Effector memory CD8-positive, alpha-beta T cell (primary cell): ENCODE measurements around the gene AMIGO1.

Experiments used
- ATAC-seq: fragments of 150-1000 bp; cut with Tn5 transposase; replicated peaks from 2 replicates; pipeline ENCODE4 v1.10.0; 2021; ENCODE audit warnings: mild to moderate bottlenecking, moderate library complexity
- DNase-seq, 3 experiments: peaks; one replicate each; pipeline ENCODE4 v3.0.0; 2021
- H3K27ac Mint-ChIP-seq, 2 donors: one replicate each; pipeline ENCODE4 v1.8.0; 2022; ENCODE audit warnings: mild to moderate bottlenecking in 2 of 2, mixed read lengths in 2 of 2, moderate library complexity in 2 of 2
- H3K27me3 Mint-ChIP-seq, 2 donors: one replicate each; pipeline ENCODE4 v1.8.0; 2022; ENCODE audit warnings: mixed read lengths in 2 of 2
- H3K36me3 Mint-ChIP-seq: one replicate; pipeline ENCODE4 v1.8.0; 2022; ENCODE audit warnings: mild to moderate bottlenecking, moderate library complexity, mixed read lengths; ENCODE audit not compliant: insufficient read depth
- H3K4me1 Mint-ChIP-seq, 2 donors: one replicate each; pipeline ENCODE4 v1.8.0; 2022; ENCODE audit warnings: low read depth in 2 of 2, mixed read lengths in 2 of 2
- H3K4me3 Mint-ChIP-seq, 2 donors: one replicate each; pipeline ENCODE4 v1.8.0; 2022; ENCODE audit warnings: mild to moderate bottlenecking in 2 of 2, mixed read lengths in 2 of 2, moderate library complexity in 2 of 2
- H3K9me3 Mint-ChIP-seq, 2 donors: one replicate each; pipeline ENCODE4 v1.8.0; 2022; ENCODE audit warnings: mixed read lengths in 2 of 2

AMIGO1 gene

DNA sequence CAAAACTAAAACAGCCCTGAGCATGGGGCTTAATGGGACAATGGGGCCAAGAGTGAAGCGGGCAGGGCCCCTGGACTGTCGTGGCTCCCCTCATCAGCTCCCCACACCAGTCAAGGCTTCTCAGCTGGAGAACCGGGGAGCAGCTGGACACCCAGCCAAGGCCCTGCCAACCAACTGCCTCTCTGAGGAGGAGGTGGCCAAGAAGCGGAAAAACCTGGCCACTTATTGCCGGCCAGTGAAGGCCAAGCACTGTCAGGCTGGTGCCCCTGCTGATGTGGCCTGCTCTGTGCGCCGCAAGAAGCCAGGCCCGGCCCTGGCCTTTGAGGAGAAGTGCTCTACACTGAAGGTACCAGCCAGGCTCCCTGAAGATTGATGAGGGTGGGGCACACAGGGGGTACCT is 18.2 kb downstream of the AMIGO1 start:
- Mint-ChIP-seq H3K27me3 (no peaks in the 10 kb centered on the region), H3K27ac (no peak overlapping the region), H3K4me1 (peaks cover 15 to 29% of the 10 kb centered on the region in 2 donors)

DNA sequence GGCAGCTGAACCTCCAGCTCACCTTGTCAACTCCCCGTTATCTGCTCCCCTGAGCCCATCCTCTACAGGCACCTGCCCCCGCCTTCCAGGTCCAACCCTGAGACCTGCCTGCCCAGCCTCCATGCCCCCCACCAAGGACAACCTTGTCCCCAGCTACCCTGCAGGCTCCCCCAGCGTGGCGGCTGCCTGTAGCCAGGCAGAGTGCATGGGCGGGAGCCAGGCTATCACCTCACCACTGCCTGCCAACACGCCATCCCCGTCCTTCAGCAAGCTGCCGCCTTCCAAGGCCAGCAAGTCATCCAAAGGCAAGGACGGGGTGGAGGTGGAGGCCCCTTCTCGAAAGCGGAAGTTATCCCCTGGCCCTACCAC is 18.6 kb downstream of the AMIGO1 start:
- DNase-seq (no peak), ATAC-seq (no peak)
- no peak overlapping the region for H3K4me3 Mint-ChIP-seq
- H3K4me1 Mint-ChIP-seq, result peaks cover 11 to 24% of the 10 kb centered on the region in 2 donors
- H3K27me3 Mint-ChIP-seq, result no peaks in the 10 kb centered on the region
- H3K27ac Mint-ChIP-seq, result no peak overlapping the region
- H3K9me3 Mint-ChIP-seq, result no peaks in the 10 kb centered on the region
- peaks cover 27% of the 10 kb centered on the region for H3K36me3 Mint-ChIP-seq

More for the DNA sequence above, 18.2 kb downstream of the AMIGO1 start:
- no peak for DNase-seq
- no peak for ATAC-seq
- H3K4me3 Mint-ChIP-seq, result no peak overlapping the region
- no peaks in the 10 kb centered on the region for H3K9me3 Mint-ChIP-seq
- H3K36me3 Mint-ChIP-seq, result peaks cover 30% of the 10 kb centered on the region

DNA sequence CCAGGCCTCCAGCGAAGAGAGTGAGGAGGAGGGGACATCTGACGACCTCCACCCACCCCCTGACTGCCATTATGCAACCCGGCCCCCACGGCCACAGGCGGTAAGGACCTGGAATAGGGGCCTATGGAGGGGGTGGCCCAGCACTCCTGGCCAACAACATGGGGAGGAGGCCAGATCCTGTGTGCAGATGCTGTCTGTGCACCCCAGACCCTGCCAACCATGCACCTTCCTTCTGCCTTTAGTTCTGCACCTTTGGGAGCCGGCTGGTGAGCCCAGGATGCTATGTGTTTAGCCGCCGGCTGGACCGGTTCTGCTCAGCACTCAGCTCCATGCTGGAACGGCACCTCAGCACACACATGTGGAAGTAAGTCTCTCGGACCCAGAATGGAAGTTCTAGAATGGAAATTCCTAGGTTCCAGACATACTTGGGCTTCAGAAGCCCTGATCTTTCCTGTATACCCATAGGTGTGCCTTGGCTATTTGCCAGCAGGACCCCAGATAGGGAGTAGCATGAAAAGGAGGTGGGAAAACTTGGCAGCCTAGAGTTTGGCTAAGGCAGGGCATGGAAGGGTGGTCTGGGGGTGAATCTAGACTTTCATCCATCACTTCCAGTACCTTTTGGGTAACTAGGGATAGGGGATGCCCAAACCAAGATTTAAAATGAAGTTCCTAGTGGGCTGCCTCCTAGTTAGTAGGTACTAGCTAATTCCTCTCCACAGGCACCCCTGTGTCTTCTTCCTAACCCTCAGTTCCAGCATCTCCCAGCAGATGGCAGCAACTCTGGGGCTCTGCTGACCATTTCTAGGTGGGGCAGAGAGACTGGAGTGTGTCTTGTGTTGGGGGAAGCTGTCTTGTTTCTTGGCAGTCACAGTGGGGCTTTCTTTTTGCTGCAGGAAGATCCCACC is 19.2 kb downstream of the AMIGO1 start:
- no peaks in the 10 kb centered on the region for H3K27me3 Mint-ChIP-seq
- DNase-seq, result peak; percentile 74 to 80 (median 75)
- peak; percentile 38 for ATAC-seq

DNA sequence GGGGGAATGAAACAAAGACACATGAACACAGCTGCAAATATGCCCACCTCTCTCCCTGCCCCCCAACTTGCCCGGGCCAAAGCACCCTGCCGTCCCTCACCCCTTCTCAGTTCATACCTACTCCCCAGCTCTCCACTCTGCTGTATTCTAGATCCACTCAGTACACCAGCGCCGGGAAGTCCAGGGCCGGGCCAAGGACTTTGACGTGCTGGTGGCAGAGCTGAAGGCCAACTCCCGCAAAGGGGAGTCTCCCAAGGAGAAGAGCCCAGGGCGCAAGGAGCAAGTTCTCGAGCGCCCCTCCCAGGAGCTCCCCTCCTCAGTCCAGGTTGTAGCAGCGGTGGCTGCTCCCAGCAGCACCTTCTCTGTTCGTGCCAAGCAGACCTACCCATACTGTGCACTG is 20.8 kb downstream of the AMIGO1 start:
- Mint-ChIP-seq H3K4me1 (peaks cover 15 to 19% of the 10 kb centered on the region in 2 donors), H3K27me3 (no peaks in the 10 kb centered on the region), H3K36me3 (peaks cover 27% of the 10 kb centered on the region), H3K4me3 (no peak overlapping the region), H3K9me3 (no peaks in the 10 kb centered on the region), H3K27ac (no peak overlapping the region)
- ATAC-seq, result no peak
- DNase-seq, result no peak

More for the DNA sequence above, 19.2 kb downstream of the AMIGO1 start:
- peaks cover 27% of the 10 kb centered on the region for H3K36me3 Mint-ChIP-seq
- H3K4me1 Mint-ChIP-seq, result peaks cover 10 to 20% of the 10 kb centered on the region in 2 donors
- no peak overlapping the region for H3K27ac Mint-ChIP-seq
- H3K9me3 Mint-ChIP-seq, result no peaks in the 10 kb centered on the region
- no peak overlapping the region for H3K4me3 Mint-ChIP-seq

DNA sequence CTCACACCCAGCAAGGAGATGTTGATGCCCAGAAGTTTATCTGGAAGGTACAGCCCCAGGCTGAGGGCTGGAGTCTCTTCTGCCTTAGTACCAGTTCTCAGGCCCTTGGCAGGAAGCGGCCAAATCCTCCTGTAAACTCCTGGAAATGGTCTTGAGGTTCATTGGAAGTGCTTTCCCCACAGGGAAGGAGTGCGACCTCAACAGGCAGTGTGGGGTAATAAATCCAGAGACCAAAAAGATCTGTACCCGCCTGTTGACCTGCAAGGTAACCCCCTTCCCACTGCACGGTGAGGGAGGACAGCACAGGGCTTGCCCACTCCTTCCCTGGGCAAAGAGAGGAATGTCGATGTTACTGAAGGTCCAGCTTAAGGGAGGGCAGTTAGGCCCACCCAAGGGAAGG is 21.3 kb downstream of the AMIGO1 start:
- Mint-ChIP-seq H3K9me3 (no peaks in the 10 kb centered on the region), H3K4me1 (peaks cover 18 to 22% of the 10 kb centered on the region in 2 donors), H3K36me3 (peaks cover 27% of the 10 kb centered on the region), H3K27me3 (no peaks in the 10 kb centered on the region), H3K27ac (no peak overlapping the region), H3K4me3 (no peak overlapping the region)
- DNase-seq (no peak), ATAC-seq (no peak)

DNA sequence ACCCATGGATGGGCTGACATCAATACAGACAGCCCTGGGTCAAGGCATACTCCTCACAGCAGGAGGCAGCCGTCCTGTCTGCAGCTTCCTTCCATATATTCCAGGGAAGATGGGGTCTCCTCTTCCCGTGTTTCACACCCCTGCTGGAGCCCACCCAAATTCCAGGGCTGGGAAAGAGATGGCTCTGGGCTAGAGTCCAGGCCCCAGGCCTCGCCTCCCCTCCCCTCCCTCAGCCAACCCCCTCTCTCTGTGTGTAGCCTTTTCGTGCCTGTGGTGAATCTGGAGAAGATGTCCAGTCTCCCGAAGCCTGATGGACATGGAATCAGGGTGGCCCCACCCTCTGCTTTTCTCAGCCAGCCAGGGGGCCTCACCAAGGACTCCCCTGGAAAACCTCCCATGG is 22.3 kb downstream of the AMIGO1 start:
- Mint-ChIP-seq H3K9me3 (no peaks in the 10 kb centered on the region), H3K36me3 (peaks cover 30% of the 10 kb centered on the region), H3K27me3 (no peaks in the 10 kb centered on the region), H3K4me3 (no peak overlapping the region), H3K27ac (no peak overlapping the region), H3K4me1 (peaks cover 26% of the 10 kb centered on the region in 2 donors)
- ATAC-seq (no peak), DNase-seq (no peak)

DNA sequence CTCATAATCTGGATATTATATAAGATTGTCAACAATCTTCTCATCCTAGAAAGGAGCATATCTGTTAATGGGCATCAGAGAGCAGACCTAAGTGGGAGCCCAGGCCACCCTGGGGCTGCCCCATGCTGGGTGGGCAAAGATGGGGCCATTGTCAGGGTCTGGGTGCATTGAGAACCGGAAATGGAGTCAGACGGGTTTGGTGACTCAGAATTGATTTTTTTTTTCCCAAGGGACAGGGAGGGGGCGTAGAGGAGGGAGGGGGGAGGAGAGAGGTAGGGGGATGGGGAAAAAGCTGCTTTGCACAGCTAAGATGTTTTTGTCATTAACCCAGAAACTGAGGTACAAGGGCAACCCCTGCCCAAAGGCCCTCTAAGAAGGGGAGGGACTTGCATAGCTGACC is 24.5 kb downstream of the AMIGO1 start:
- ATAC-seq (no peak), DNase-seq (no peak)
- H3K27ac Mint-ChIP-seq, result peak overlapping the region; percentile 90 to 92
- no peaks in the 10 kb centered on the region for H3K9me3 Mint-ChIP-seq
- H3K36me3 Mint-ChIP-seq, result peaks cover 24% of the 10 kb centered on the region
- H3K4me1 Mint-ChIP-seq, result peaks cover 17 to 27% of the 10 kb centered on the region in 2 donors
- peaks cover 0 to 10% of the 10 kb centered on the region in 2 donors for H3K27me3 Mint-ChIP-seq
- peak overlapping the region; percentile 93 to 98 for H3K4me3 Mint-ChIP-seq

DNA sequence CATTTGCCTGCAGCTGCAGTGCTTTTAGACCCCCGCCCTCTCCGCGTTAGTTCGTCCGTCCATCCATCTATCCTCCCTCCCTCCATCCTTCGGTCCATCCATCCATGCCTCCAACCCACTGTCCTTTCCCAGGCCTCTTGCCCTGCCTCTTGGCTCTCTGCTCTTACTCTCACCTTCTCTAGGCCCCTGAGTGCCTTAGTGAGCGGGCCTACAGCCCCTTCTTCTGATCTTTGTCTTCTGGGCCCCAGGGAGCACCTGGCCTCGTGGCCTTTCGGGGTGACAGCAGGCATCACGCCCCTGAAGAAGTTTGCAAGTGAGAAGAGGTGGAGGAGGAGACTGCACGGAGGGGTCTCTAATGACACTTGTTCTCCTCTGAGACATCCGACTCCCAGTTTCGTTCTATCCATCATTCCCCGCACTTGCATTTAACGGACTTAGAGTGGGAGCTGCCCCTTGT is 25.0 kb downstream of the AMIGO1 start:
- DNase-seq (no peak), ATAC-seq (no peak)
- Mint-ChIP-seq H3K4me3 (peak overlapping the region; percentile 93 to 98), H3K9me3 (no peaks in the 10 kb centered on the region), H3K4me1 (peaks cover 17 to 27% of the 10 kb centered on the region in 2 donors), H3K36me3 (peaks cover 22% of the 10 kb centered on the region), H3K27ac (peak overlapping the region; percentile 90 to 92), H3K27me3 (peaks cover 2 to 15% of the 10 kb centered on the region in 2 donors)

DNA sequence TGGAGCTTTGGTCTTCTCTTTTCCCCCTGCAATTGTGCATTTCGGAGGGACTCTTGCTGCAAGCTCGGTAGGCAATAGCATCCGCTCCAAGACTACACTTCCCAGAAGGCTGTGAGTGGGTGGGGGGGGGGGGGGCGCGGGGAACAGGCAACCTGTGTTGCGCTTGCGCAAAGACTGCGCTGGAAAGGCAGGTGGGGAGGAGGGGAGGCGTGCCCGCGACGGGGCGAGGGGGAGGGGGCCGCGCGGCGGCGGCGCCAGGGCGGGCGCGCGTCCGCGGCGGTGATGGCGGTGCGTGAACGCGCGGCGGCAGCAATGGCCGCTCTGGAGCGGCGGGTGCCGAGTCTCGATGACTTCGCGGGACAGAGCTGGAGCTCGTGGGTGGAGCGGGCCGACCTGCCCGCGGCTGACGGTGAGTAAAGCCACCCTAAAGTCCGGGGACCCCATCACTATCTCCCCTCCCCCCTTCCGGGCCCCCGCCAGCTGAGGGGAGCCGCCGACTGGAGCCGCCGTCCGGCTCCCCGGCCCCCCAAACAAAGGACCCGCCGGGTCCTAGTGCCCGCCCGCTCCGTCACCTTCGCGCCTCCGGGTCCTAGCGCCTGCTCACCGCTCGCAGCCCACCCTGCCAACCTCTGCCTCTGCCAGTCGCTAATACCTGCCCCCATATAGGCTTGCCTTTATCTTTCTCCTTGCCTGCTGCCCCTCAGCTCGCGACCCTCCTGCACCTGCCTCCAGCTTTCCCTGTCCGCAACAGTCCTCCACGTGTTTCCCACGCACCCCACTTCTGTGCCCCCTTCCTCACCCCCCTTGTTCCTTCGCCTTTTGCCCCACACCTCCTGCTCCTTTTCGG is 25.6 kb downstream of the AMIGO1 start, which contains the start of gene ATXN7L2:
Gene ATXN7L2 (plus strand): TSS at position 234 of the 847 bp plus-strand sequence. CDS start 49 bp downstream, at position 283.
- Mint-ChIP-seq H3K4me3 (peak within 1 kb of the TSS; percentile 93 to 98), H3K4me1 (peaks cover 18 to 27% of the 10 kb centered on the region in 2 donors), H3K27ac (peak within 1 kb of the TSS; percentile 90 to 92), H3K36me3 (peaks cover 18% of the 10 kb centered on the region), H3K27me3 (peaks cover 9 to 21% of the 10 kb centered on the region in 2 donors), H3K9me3 (no peaks in the 10 kb centered on the region)
- DNase-seq (peak; percentile 82 to 87 (median 84)), ATAC-seq (peak; percentile 78)

DNA sequence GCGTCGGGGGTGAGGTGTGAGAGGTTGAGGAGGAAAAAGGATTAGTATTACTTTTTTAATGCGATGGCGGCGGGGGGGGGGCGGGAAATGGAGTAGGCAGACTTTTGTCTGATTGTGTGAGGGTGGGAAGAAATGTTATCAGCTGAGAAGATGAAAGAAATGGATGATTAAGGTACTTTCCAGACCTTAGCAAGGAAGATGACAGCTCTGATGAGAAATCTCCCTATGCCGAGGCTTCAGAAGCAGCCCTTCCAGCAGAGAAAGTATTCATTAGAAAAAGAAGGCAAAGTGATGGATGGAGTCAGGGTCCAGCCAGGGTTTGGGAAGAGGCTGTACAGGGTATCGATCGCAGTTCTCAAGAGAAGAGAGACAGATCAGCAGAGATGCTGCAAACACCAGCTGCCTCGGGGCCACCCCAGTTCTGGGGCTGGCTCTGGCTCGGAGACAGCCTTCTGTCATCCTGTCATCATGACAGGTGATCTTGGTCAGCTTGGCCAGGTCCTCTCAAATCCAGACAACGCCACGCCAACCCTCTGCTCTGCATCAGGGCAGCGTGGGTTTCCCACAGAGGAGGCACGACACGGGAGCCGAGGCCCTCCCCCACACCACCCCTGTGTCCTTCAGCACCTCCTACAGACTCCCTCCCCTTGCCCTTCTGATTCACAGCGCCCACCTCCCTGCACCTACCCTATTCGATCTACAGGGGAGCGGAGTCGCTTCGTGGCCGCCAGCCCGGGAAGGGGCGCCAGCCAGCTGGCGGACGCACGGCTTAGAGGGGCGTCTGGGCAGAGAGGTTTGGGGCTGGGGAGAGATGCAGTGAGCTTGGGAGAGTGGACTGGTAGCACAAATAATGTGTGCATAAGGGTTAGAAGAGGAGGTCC is 26.5 kb downstream of the AMIGO1 start:
- Mint-ChIP-seq H3K4me1 (peaks cover 20 to 27% of the 10 kb centered on the region in 2 donors), H3K27ac (peak overlapping the region; percentile 90 to 92), H3K36me3 (peaks cover 14% of the 10 kb centered on the region), H3K4me3 (peak overlapping the region; percentile 93 to 98), H3K27me3 (peaks cover 16 to 30% of the 10 kb centered on the region in 2 donors), H3K9me3 (no peaks in the 10 kb centered on the region)
- peak in 1 of 3 experiments; percentile 36 for DNase-seq
- peak; percentile 58 for ATAC-seq

DNA sequence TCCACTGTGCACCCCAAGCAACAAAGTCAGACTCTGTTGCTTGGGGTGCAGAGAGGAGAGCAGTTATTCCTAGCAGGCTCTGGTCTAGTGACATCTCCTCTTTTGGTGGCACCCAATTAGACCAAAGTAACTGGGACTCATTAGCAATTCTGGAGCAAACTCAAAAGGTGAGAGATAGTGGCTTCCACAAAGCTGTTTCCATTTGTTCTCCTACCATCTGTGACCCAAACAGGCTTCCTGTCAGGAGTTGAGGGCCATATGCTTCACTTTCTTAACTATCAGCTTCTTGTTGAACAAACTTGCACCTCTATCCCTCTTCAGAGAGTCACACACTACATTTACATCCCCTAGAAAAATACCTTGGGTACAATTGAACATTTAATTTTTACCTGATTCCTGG is 27.3 kb downstream of the AMIGO1 start:
- ATAC-seq (no peak), DNase-seq (no peak)
- H3K36me3 Mint-ChIP-seq, result peaks cover 10% of the 10 kb centered on the region
- peak overlapping the region; percentile 93 to 98 for H3K4me3 Mint-ChIP-seq
- no peaks in the 10 kb centered on the region for H3K9me3 Mint-ChIP-seq
- peaks cover 20 to 27% of the 10 kb centered on the region in 2 donors for H3K4me1 Mint-ChIP-seq
- peaks cover 24 to 38% of the 10 kb centered on the region in 2 donors for H3K27me3 Mint-ChIP-seq
- H3K27ac Mint-ChIP-seq, result no peak overlapping the region

DNA sequence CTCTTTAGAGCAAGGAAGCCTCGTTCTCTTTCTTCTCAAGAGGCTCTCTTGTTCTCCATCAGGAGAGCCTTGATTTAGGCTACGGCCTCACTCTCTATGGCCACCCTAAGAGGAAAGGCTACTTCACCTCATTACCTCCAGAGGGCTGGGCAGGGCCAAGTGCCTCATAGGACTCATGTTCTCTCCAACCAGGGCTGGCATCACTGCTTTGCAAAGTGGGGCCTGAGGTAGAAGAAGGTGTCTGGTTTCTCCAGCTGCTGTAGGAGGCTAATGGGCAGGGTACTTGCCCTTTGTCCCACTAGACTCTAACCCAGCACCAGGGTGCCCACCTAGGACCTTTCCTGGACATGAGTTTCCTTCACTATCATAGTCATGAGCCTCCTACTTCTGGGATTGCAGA is 27.9 kb downstream of the AMIGO1 start:
- Mint-ChIP-seq H3K4me1 (peaks cover 20 to 27% of the 10 kb centered on the region in 2 donors), H3K27ac (no peak overlapping the region), H3K27me3 (peaks cover 29 to 44% of the 10 kb centered on the region in 2 donors), H3K9me3 (no peaks in the 10 kb centered on the region), H3K36me3 (peaks cover 8% of the 10 kb centered on the region), H3K4me3 (no peak overlapping the region)
- ATAC-seq (no peak), DNase-seq (no peak)
